SW 1271 (cell line): ENCODE measurements around the gene TIE1.
A peak's percentile ranks its signal among the peaks of the same experiment; 100 is the strongest.

Source experiments
- DNase-seq, 2 experiments: peaks; one replicate each; lab custom pipeline; 2025; lab: John Stamatoyannopoulos, UW

The TIE1 gene

GRCh38 chr1:43339584-43340232, 38.9 kb downstream of the TIE1 start:
- DNase-seq = no peak

- DNase-seq = no peak
These were observed 39.8 kb downstream of the TIE1 start for GRCh38 chr1:43340559-43340958.

GRCh38 chr1:43344267-43344850, 43.6 kb downstream of the TIE1 start:
- DNase-seq = no peak

- DNase-seq = no peak
These were observed 44.3 kb downstream of the TIE1 start for GRCh38 chr1:43345120-43345519.

- no peak for DNase-seq
These were observed 45.9 kb downstream of the TIE1 start for GRCh38 chr1:43346636-43347035.

- DNase-seq = no peak
These were observed 47.6 kb downstream of the TIE1 start for GRCh38 chr1:43348343-43348808.

GRCh38 chr1:43348809-43349593, 48.2 kb downstream of the TIE1 start:
- DNase-seq = peak; percentile 36 to 72

GRCh38 chr1:43349594-43350306, 49.0 kb downstream of the TIE1 start:
- no peak for DNase-seq

- DNase-seq = no peak
These were observed 50.2 kb downstream of the TIE1 start for GRCh38 chr1:43350976-43351375.

- DNase-seq = no peak
These were observed 50.9 kb downstream of the TIE1 start for GRCh38 chr1:43351421-43352350.

- DNase-seq = no peak
These were observed 51.5 kb downstream of the TIE1 start for GRCh38 chr1:43352351-43352705.

GRCh38 chr1:43352881-43353280, 52.1 kb downstream of the TIE1 start:
- DNase-seq = no peak

GRCh38 chr1:43354471-43354870, 53.7 kb downstream of the TIE1 start:
- no peak for DNase-seq

GRCh38 chr1:43354936-43355335, 54.2 kb downstream of the TIE1 start:
- no peak for DNase-seq

- no peak for DNase-seq
These were observed 56.5 kb downstream of the TIE1 start for GRCh38 chr1:43357251-43357650.

- peak in 1 of 2 experiments; percentile 59 for DNase-seq
These were observed 57.5 kb downstream of the TIE1 start for GRCh38 chr1:43358121-43358745.

GRCh38 chr1:43358746-43359693, 58.2 kb downstream of the TIE1 start, which contains the start of gene CDC20:
Gene CDC20 (plus strand): TSS chr1:43358981. CDS start chr1:43359216, 235 bp downstream.
- DNase-seq = peak; percentile 95 to 96

- DNase-seq = no peak
These were observed 58.9 kb downstream of the TIE1 start for GRCh38 chr1:43359696-43360095.

GRCh38 chr1:43360616-43361015, 59.8 kb downstream of the TIE1 start:
- DNase-seq = no peak
